22Rv1 (cell line): ENCODE measurements around the gene KCTD20.

Experiments used
- CTCF ChIP-seq: fragments of 450-650 bp; IDR thresholded peaks from 2 replicates; pipeline ENCODE4 v1.5.1; 2017; ENCODE audit warnings: mild to moderate bottlenecking
- ZFX ChIP-seq: fragments of 450-650 bp; IDR thresholded peaks from 2 replicates; pipeline ENCODE4 v1.6.1; 2017; ENCODE audit warnings: antibody characterized with exemption, borderline replicate concordance

GRCh38 chr6:36516559-36516958 lies 73.8 kb downstream of the KCTD20 start:
- no peak for TF ChIP-seq CTCF
- TF ChIP-seq ZFX: no peak
